Osteocyte (in vitro differentiated cells): ENCODE data around the gene LGR6. TPM values are rescaled to one million over a fixed set of nuclear protein-coding genes. Genes with fewer than 3 reads are reported as not detected.
A peak's percentile ranks its signal among the peaks of the same experiment; 100 is the strongest.
"Not testable (repeated sequence)": the region's sequence is repeated elsewhere in the genome, so short reads cannot be mapped to it uniquely, and the experiment has no call there.

Experiments
- DNase-seq: peaks from one replicate; pipeline ENCODE4 v3.0.0; 2021; ENCODE audit warnings: mixed read lengths; ENCODE audit not compliant: unreplicated experiment; ENCODE audit errors: extremely low spot score
- H3K27ac Mint-ChIP-seq: one replicate; pipeline ENCODE4 v1.8.0; 2021; ENCODE audit warnings: mild to moderate bottlenecking, mixed read lengths; ENCODE audit not compliant: unreplicated experiment
- H3K27me3 Mint-ChIP-seq: one replicate; pipeline ENCODE4 v1.8.0; 2021; ENCODE audit warnings: mixed read lengths; ENCODE audit not compliant: unreplicated experiment
- H3K36me3 Mint-ChIP-seq: one replicate; pipeline ENCODE4 v1.8.0; 2021; ENCODE audit warnings: mixed read lengths; ENCODE audit not compliant: unreplicated experiment
- H3K4me1 Mint-ChIP-seq: one replicate; pipeline ENCODE4 v1.8.0; 2021; ENCODE audit warnings: mixed read lengths; ENCODE audit not compliant: unreplicated experiment
- H3K4me3 Mint-ChIP-seq: one replicate; pipeline ENCODE4 v1.8.0; 2021; ENCODE audit warnings: mild to moderate bottlenecking, moderate library complexity, mixed read lengths; ENCODE audit not compliant: unreplicated experiment
- H3K9me3 Mint-ChIP-seq: one replicate; pipeline ENCODE4 v1.8.0; 2021; ENCODE audit warnings: mixed read lengths; ENCODE audit not compliant: unreplicated experiment
- long read RNA-seq: library from polyadenylated mRNA; unstranded; transcript quantifications from one replicate; pipeline ENCODE4 v2.0.0, GENCODE V29; 2021
- total RNA-seq: library from RNA; stranded (reverse); gene quantifications from 2 replicates; pipeline ENCODE4 v1.2.1, GENCODE V29; 2021
- TF ChIP-seq, protein P1 (sequence below): fragments of 200-600 bp; sonication (generic); IDR thresholded peaks from 2 replicates; pipeline ENCODE4 v1.5.0; 2021; ENCODE audit warnings: antibody characterized with exemption, mild to moderate bottlenecking, moderate library complexity

Gene LGR6, protein sequence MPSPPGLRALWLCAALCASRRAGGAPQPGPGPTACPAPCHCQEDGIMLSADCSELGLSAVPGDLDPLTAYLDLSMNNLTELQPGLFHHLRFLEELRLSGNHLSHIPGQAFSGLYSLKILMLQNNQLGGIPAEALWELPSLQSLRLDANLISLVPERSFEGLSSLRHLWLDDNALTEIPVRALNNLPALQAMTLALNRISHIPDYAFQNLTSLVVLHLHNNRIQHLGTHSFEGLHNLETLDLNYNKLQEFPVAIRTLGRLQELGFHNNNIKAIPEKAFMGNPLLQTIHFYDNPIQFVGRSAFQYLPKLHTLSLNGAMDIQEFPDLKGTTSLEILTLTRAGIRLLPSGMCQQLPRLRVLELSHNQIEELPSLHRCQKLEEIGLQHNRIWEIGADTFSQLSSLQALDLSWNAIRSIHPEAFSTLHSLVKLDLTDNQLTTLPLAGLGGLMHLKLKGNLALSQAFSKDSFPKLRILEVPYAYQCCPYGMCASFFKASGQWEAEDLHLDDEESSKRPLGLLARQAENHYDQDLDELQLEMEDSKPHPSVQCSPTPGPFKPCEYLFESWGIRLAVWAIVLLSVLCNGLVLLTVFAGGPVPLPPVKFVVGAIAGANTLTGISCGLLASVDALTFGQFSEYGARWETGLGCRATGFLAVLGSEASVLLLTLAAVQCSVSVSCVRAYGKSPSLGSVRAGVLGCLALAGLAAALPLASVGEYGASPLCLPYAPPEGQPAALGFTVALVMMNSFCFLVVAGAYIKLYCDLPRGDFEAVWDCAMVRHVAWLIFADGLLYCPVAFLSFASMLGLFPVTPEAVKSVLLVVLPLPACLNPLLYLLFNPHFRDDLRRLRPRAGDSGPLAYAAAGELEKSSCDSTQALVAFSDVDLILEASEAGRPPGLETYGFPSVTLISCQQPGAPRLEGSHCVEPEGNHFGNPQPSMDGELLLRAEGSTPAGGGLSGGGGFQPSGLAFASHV
- total RNA-seq = 9.4 and 9.9 TPM in 2 replicates
- long read RNA-seq, partial matches to known transcripts = 2 of 8 reads
- long read RNA-seq, other reads (novel, unspliced or antisense) = 6 of 8 reads

DNA sequence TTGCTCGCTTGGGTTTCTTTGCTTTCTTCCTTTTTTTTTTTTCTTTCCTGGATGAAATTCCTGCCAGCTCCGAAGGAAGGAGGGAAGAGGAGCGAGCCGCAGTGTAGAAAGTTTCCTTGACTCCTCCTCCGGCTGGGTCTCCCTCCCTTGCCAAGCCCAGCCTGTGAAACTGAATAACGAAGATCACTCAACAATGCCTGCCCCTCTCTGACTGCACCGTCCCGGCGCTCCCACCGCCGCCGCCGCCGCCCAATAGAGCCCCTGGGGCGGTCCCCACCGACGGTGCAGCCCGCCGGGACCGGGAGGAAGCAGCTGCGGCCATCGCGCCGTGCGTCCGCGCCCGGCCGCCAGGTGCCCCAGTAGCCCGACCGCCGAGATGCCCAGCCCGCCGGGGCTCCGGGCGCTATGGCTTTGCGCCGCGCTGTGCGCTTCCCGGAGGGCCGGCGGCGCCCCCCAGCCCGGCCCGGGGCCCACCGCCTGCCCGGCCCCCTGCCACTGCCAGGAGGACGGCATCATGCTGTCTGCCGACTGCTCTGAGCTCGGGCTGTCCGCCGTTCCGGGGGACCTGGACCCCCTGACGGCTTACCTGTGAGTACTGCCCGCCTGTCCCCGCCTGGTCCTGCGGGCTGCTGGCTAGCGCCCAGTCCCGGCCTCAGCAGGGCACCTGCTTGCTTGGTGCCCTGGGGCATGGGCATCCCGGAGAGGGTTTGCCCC is at the start of gene LGR6:
TSS of gene LGR6 (plus strand) at position 186 of the 714 bp plus-strand sequence. CDS start at position 377, 191 bp downstream.
- peaks cover 9% of the 10 kb centered on the region for H3K4me1 Mint-ChIP-seq
- H3K27ac Mint-ChIP-seq = peak within 1 kb of the TSS; percentile 19
- H3K9me3 Mint-ChIP-seq = no peaks in the 10 kb centered on the region
- DNase-seq = no peak
- no peaks in the 10 kb centered on the region for H3K36me3 Mint-ChIP-seq
- TF ChIP-seq, protein P1, sequence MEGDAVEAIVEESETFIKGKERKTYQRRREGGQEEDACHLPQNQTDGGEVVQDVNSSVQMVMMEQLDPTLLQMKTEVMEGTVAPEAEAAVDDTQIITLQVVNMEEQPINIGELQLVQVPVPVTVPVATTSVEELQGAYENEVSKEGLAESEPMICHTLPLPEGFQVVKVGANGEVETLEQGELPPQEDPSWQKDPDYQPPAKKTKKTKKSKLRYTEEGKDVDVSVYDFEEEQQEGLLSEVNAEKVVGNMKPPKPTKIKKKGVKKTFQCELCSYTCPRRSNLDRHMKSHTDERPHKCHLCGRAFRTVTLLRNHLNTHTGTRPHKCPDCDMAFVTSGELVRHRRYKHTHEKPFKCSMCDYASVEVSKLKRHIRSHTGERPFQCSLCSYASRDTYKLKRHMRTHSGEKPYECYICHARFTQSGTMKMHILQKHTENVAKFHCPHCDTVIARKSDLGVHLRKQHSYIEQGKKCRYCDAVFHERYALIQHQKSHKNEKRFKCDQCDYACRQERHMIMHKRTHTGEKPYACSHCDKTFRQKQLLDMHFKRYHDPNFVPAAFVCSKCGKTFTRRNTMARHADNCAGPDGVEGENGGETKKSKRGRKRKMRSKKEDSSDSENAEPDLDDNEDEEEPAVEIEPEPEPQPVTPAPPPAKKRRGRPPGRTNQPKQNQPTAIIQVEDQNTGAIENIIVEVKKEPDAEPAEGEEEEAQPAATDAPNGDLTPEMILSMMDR = peak; percentile 16
- peaks cover 29% of the 10 kb centered on the region for H3K27me3 Mint-ChIP-seq
- peak within 1 kb of the TSS; percentile 73 for H3K4me3 Mint-ChIP-seq

DNA sequence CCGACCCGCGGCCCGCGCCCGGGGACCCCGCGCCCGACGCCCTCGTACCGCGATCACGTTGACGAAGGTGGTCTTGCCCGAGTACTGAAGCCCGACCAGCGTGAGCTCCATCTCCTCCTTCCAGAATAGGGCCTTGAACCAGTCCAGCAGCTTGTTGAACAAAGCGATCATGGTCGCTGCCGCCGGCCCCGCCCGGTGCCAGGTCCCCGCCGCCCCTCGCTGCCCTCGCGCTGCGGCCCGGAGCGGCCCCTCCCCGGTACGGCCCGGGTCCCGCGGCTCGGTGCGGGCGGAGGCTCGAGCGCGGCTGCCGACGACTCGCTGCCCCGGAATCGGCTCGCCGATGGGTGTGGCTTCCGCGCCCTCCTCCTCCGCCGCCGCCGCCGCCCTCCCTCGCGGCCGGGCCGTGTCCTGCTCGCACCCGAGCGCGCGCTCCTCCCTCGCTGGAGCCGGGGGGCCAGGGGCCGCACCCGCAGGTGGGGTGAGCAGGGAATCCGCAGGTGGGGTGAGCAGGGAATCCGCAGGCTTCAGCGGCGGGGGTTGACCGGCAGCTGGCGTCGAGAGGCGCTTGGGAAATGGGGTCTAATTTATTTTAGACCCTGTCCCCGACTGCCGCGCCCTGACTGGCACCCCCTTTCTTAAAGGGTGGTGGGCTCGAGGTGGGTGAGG is 49.1 kb upstream of the LGR6 start, which contains the start of gene ARL8A:
TSS of gene ARL8A (minus strand) at position 336 of the 666 bp plus-strand sequence. CDS start at position 171, 165 bp downstream.
- H3K27ac Mint-ChIP-seq = peak within 1 kb of the TSS; percentile 84
- peak; percentile 88 for DNase-seq
- H3K27me3 Mint-ChIP-seq = no peaks in the 10 kb centered on the region
- peaks cover 24% of the 10 kb centered on the region for H3K4me1 Mint-ChIP-seq
- H3K36me3 Mint-ChIP-seq = no peaks in the 10 kb centered on the region
- TF ChIP-seq, protein P1 = no peak
- H3K9me3 Mint-ChIP-seq = no peaks in the 10 kb centered on the region
- peak within 1 kb of the TSS; percentile 84 for H3K4me3 Mint-ChIP-seq

DNA sequence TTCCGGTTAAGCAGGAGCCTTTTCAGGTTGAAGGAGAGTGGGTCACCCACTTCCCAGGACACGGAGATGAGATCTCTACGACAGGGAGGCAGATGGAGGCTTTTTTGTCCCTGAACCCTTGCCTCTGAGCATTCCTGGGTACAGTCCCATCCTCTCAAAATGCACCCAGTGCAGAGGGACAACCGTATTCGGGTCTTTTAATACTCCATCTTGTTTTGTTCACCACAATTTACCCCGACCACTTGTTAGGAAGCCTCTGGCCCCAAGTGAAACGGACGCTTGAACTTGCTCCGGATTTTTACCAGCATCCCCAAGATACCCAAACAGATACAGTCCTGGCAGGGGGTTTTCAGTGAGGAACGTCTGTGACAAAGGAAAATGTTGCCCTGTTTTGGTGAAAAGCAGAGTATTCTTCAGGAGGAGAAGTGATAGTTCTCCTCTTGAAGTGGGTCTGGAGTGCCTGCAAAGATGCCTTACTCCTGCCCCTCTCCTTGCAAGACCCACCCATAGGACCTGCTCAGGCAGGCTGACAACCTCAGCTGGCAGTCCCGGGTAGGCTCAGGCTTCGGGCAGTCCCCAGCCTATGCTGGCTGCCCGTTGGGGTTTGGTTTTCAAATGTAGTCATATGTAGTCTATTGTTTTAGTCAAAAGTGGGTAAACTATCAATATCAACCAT is 48.4 kb upstream of the LGR6 start:
- peak overlapping the region; percentile 77 for H3K27ac Mint-ChIP-seq
- TF ChIP-seq, protein P1 = no peak
- peak overlapping the region; percentile 77 for H3K4me3 Mint-ChIP-seq
- H3K9me3 Mint-ChIP-seq = no peaks in the 10 kb centered on the region
- no peak for DNase-seq
- no peaks in the 10 kb centered on the region for H3K36me3 Mint-ChIP-seq
- H3K4me1 Mint-ChIP-seq = peaks cover 24% of the 10 kb centered on the region
- no peaks in the 10 kb centered on the region for H3K27me3 Mint-ChIP-seq

DNA sequence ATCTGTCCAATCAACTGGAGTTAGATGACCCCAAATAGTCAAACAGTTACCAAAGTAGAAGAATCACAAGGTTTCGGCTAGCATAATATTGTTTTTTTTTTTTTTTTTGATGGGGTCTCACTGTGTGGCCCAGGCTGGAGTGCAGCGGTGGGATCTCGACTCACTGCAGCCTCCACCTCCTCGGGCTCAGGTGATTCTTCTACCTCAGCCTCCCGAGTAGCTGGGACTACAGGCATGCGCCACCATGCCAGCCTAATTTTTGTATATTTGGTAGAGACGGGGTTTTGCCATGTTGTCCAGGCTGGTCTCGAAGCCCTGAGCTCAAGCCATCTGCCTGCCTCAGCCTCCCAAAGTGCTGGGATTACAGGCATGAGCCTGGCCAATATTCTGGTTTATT is 47.9 kb upstream of the LGR6 start:
- not testable (repeated sequence) for H3K36me3 Mint-ChIP-seq, H3K9me3 Mint-ChIP-seq, DNase-seq, H3K27me3 Mint-ChIP-seq
- Mint-ChIP-seq H3K4me3 (peak overlapping the region; percentile 77), H3K27ac (peak overlapping the region; percentile 77), H3K4me1 (peaks cover 24% of the 10 kb centered on the region)
